ENCODE measurements around the gene FBLIM1.

GRCh38 chr1:15777909-15778707 is 19.5 kb downstream of the FBLIM1 start:
- TF ChIP-seq, protein P1, sequence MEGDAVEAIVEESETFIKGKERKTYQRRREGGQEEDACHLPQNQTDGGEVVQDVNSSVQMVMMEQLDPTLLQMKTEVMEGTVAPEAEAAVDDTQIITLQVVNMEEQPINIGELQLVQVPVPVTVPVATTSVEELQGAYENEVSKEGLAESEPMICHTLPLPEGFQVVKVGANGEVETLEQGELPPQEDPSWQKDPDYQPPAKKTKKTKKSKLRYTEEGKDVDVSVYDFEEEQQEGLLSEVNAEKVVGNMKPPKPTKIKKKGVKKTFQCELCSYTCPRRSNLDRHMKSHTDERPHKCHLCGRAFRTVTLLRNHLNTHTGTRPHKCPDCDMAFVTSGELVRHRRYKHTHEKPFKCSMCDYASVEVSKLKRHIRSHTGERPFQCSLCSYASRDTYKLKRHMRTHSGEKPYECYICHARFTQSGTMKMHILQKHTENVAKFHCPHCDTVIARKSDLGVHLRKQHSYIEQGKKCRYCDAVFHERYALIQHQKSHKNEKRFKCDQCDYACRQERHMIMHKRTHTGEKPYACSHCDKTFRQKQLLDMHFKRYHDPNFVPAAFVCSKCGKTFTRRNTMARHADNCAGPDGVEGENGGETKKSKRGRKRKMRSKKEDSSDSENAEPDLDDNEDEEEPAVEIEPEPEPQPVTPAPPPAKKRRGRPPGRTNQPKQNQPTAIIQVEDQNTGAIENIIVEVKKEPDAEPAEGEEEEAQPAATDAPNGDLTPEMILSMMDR (IDR thresholded peaks at IDR 0.05) = no peak
- TF ChIP-seq POLR2A (IDR thresholded peaks at IDR 0.05) = no peak
